K562 (cell line): Measurements from ENCODE around the gene NT5DC4. TPM values are rescaled to one million over a fixed set of nuclear protein-coding genes. Genes with fewer than 3 reads are reported as not detected.

Experiments
- BRF1 ChIP-seq: IDR thresholded peaks from 3 replicates; pipeline ENCODE4 v1.6.1; 2011; ENCODE audit warnings: borderline replicate concordance, mild to moderate bottlenecking; ENCODE audit not compliant: insufficient read length; ENCODE audit errors: extremely low read depth
- ELF1 ChIP-seq: fragments of 200-800 bp; sonication (Bioruptor generic); IDR thresholded peaks from 2 replicates; pipeline ENCODE4 v1.6.1; 2016; ENCODE audit warnings: missing genetic modification characterization, missing compliant biosample characterization
- FOXK1 ChIP-seq: sonication (generic); formaldehyde crosslinking; IDR thresholded peaks from 2 replicates; pipeline ENCODE4 v1.8.0; 2022; ENCODE audit warnings: missing genetic modification reagents, mild to moderate bottlenecking, borderline replicate concordance
- HDAC1 ChIP-seq, 2 experiments: fragments of 450-650 bp; IDR thresholded peaks; 2 replicates each; pipeline ENCODE4 v1.6.1; 2016 to 2017; ENCODE audit warnings: inconsistent platforms in 1 of 2, mild to moderate bottlenecking in 1 of 2, moderate library complexity in 1 of 2
- HDAC6 ChIP-seq: IDR thresholded peaks from 2 replicates; pipeline ENCODE4 v1.6.1; 2012; ENCODE audit warnings: low read depth, mild to moderate bottlenecking, control low read depth, inconsistent platforms, low read length, moderate library complexity
- HIVEP1 ChIP-seq: fragments of 250-450 bp; sonication (Bioruptor Pico); IDR thresholded peaks from 2 replicates; pipeline ENCODE4 v1.4.0; 2020; ENCODE audit warnings: mild to moderate bottlenecking
- HMG20B ChIP-seq: fragments of 250-450 bp; sonication (Bioruptor Pico); IDR thresholded peaks from 2 replicates; pipeline ENCODE4 v1.5.0; 2021; ENCODE audit warnings: mild to moderate bottlenecking
- HNRNPUL1 ChIP-seq: fragments of 200-400 bp; formaldehyde crosslinking; IDR thresholded peaks from 2 replicates; pipeline ENCODE4 v1.6.1; 2017; ENCODE audit warnings: low read length
- JUND ChIP-seq, 2 experiments: IDR thresholded peaks; 2 replicates in 1 of 2; 3 replicates in 1 of 2; pipeline ENCODE4 v1.6.1; 2011; ENCODE audit warnings: borderline replicate concordance in 2 of 2, low read depth in 2 of 2, low read length in 2 of 2, improper control_type of control experiment in 1 of 2, missing biosample characterization in 1 of 2, missing genetic modification characterization in 1 of 2, missing genetic modification reagents in 1 of 2
- PHB2 ChIP-seq: fragments of 450-650 bp; IDR thresholded peaks from 2 replicates; pipeline ENCODE4 v1.6.1; 2017; ENCODE audit warnings: low read depth
- PYGO2 ChIP-seq: fragments of 450-650 bp; IDR thresholded peaks from 2 replicates; pipeline ENCODE4 v1.6.1; 2016; ENCODE audit warnings: mild to moderate bottlenecking, missing genetic modification characterization, moderate library complexity, missing compliant biosample characterization
- RFX1 ChIP-seq: fragments of 450-650 bp; IDR thresholded peaks from 2 replicates; pipeline ENCODE4 v1.6.1; 2016; ENCODE audit warnings: mild to moderate bottlenecking, moderate library complexity
- SREBF2 ChIP-seq: sonication (generic); formaldehyde crosslinking; IDR thresholded peaks from 2 replicates; pipeline ENCODE4 v1.4.0; 2020; ENCODE audit warnings: mild to moderate bottlenecking, missing genetic modification reagents
- SRSF7 ChIP-seq: fragments of 200-400 bp; formaldehyde crosslinking; optimal IDR thresholded peaks from 2 replicates; pipeline ENCODE3; 2017; ENCODE audit warnings: mild to moderate bottlenecking, low read depth, low read length
- XRCC4 ChIP-seq: IDR thresholded peaks from one replicate; pipeline ENCODE4 v1.6.1; 2011; ENCODE audit not compliant: insufficient read depth, insufficient read length; ENCODE audit errors: extremely low read depth
- ZKSCAN3 ChIP-seq: fragments of 250-450 bp; sonication (Bioruptor Pico); IDR thresholded peaks from 2 replicates; pipeline ENCODE4 v1.4.0; 2020
- polyA plus RNA-seq, 8 experiments: library from polyadenylated mRNA; depleted of rRNA in 4 of 8; stranded (reverse) in 5 of 8; unstranded in 3 of 8; fragments of >200 nt; fragmentation: Nextera tagmentation in 2 of 8; fragmentation: Illumina TruSeq in 1 of 8; extraction: Ambion mirVana in 2 of 8; extraction: Trizol in 1 of 8; gene quantifications; 2 replicates each; pipeline versions ENCODE4 v1.2.1 to v1.2.3, GENCODE V29; 2011 to 2014; ENCODE audit warnings: inconsistent platforms in 1 of 8, missing spikeins in 1 of 8
- total RNA-seq, 7 experiments: library from RNA; depleted of rRNA in 6 of 7; stranded (reverse); fragments of >200 nt in 6 of 7; fragmentation: Illumina TruSeq in 2 of 7; extraction: Trizol in 2 of 7; gene quantifications; 2 replicates each; pipeline versions ENCODE4 v1.2.1 to v1.2.3, GENCODE V29; 2011 to 2021; ENCODE audit warnings: low replicate concordance in 1 of 7
- TF ChIP-seq, protein P1 (sequence below): fragments of 450-650 bp; formaldehyde crosslinking; IDR thresholded peaks from 2 replicates; pipeline ENCODE4 v1.4.0; 2022; ENCODE audit warnings: missing genetic modification characterization
- TF ChIP-seq, protein P2 (sequence below): fragments of 250-450 bp; sonication (Bioruptor Pico); IDR thresholded peaks from 2 replicates; pipeline ENCODE4 v1.5.0; 2022; ENCODE audit warnings: mild to moderate bottlenecking
- TF ChIP-seq, protein P3 (sequence below): fragments of 450-650 bp; IDR thresholded peaks from 2 replicates; pipeline ENCODE4 v1.7.0; 2016; ENCODE audit warnings: borderline replicate concordance
- TF ChIP-seq, protein P4 (sequence below): fragments of 150-350 bp; conservative IDR thresholded peaks from 2 replicates; pipeline ENCODE4 v1.6.1; 2014; ENCODE audit warnings: low read length

The NT5DC4 gene
- total and polyA plus RNA-seq, 9 of the 15 experiments (the other 6 are each of a cell fraction or from before 2014, with no cell fraction given): 0.44 to 6.9 (median 2.5) TPM

- TF ChIP-seq, protein P1, sequence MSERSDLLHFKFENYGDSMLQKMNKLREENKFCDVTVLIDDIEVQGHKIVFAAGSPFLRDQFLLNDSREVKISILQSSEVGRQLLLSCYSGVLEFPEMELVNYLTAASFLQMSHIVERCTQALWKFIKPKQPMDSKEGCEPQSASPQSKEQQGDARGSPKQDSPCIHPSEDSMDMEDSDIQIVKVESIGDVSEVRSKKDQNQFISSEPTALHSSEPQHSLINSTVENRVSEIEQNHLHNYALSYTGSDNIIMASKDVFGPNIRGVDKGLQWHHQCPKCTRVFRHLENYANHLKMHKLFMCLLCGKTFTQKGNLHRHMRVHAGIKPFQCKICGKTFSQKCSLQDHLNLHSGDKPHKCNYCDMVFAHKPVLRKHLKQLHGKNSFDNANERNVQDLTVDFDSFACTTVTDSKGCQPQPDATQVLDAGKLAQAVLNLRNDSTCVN (CRISPR knock-in tag): no peak
- TF ChIP-seq ELF1 (peak; percentile 91), HIVEP1 (CRISPR knock-in tag) (no peak), SREBF2 (CRISPR knock-in tag) (no peak), RFX1 (no peak), HMG20B (no peak), XRCC4 (no peak), FOXK1 (CRISPR knock-in tag) (no peak), HNRNPUL1 (no peak), PHB2 (peak; percentile 36; the same call in 1 of the 2 replicates), JUND (IDR thresholded peaks at IDR 0.05; ENCODE audit: borderline replicate concordance, low read depth, low read length) (peak; percentile 65), JUND (tag; IDR thresholded peaks at IDR 0.05; ENCODE audit: borderline replicate concordance, low read depth, low read length) (no peak; the same call in 2 of the 3 replicates), HDAC6 (no peak), SRSF7 (no peak), HDAC1 (IDR thresholded peaks at IDR 0.05) (peak in 1 of 2 experiments; percentile 76; a peak in 2 of 4 replicates), PYGO2 (tag) (no peak), BRF1 (no peak), ZKSCAN3 (CRISPR knock-in tag) (no peak)
- TF ChIP-seq, protein P2, sequence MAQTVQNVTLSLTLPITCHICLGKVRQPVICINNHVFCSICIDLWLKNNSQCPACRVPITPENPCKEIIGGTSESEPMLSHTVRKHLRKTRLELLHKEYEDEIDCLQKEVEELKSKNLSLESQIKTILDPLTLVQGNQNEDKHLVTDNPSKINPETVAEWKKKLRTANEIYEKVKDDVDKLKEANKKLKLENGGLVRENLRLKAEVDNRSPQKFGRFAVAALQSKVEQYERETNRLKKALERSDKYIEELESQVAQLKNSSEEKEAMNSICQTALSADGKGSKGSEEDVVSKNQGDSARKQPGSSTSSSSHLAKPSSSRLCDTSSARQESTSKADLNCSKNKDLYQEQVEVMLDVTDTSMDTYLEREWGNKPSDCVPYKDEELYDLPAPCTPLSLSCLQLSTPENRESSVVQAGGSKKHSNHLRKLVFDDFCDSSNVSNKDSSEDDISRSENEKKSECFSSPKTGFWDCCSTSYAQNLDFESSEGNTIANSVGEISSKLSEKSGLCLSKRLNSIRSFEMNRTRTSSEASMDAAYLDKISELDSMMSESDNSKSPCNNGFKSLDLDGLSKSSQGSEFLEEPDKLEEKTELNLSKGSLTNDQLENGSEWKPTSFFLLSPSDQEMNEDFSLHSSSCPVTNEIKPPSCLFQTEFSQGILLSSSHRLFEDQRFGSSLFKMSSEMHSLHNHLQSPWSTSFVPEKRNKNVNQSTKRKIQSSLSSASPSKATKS (CRISPR knock-in tag): no peak
- TF ChIP-seq, protein P3, sequence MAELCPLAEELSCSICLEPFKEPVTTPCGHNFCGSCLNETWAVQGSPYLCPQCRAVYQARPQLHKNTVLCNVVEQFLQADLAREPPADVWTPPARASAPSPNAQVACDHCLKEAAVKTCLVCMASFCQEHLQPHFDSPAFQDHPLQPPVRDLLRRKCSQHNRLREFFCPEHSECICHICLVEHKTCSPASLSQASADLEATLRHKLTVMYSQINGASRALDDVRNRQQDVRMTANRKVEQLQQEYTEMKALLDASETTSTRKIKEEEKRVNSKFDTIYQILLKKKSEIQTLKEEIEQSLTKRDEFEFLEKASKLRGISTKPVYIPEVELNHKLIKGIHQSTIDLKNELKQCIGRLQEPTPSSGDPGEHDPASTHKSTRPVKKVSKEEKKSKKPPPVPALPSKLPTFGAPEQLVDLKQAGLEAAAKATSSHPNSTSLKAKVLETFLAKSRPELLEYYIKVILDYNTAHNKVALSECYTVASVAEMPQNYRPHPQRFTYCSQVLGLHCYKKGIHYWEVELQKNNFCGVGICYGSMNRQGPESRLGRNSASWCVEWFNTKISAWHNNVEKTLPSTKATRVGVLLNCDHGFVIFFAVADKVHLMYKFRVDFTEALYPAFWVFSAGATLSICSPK: no peak
- TF ChIP-seq, protein P4, sequence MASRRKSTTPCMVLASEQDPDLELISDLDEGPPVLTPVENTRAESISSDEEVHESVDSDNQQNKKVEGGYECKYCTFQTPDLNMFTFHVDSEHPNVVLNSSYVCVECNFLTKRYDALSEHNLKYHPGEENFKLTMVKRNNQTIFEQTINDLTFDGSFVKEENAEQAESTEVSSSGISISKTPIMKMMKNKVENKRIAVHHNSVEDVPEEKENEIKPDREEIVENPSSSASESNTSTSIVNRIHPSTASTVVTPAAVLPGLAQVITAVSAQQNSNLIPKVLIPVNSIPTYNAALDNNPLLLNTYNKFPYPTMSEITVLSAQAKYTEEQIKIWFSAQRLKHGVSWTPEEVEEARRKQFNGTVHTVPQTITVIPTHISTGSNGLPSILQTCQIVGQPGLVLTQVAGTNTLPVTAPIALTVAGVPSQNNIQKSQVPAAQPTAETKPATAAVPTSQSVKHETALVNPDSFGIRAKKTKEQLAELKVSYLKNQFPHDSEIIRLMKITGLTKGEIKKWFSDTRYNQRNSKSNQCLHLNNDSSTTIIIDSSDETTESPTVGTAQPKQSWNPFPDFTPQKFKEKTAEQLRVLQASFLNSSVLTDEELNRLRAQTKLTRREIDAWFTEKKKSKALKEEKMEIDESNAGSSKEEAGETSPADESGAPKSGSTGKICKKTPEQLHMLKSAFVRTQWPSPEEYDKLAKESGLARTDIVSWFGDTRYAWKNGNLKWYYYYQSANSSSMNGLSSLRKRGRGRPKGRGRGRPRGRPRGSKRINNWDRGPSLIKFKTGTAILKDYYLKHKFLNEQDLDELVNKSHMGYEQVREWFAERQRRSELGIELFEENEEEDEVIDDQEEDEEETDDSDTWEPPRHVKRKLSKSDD: no peak
Observed at GRCh38 chr2:112683550-112684414, 37.0 kb upstream of the NT5DC4 start (continued).
